Esophagus muscularis mucosa (tissue), 4 donors: Measurements from ENCODE around the gene ACTN4. TPM values are rescaled to one million over a fixed set of nuclear protein-coding genes. Genes with fewer than 3 reads are reported as not detected.

ENCODE experiments used
- DNase-seq: peaks from one replicate; pipeline ENCODE4 v3.0.0-alpha.2; 2017; ENCODE audit errors: extremely low spot score
- H3K27ac ChIP-seq, 4 donors: fragments of 200-600 bp; sonication (generic); replicated peaks in 1 of 4; 1 replicate in 3 of 4; 2 replicates in 1 of 4; pipeline ENCODE4 v1.5.1; 2016 to 2019; ENCODE audit warnings: mild to moderate bottlenecking in 1 of 4
- H3K27me3 ChIP-seq, 4 donors: fragments of 200-600 bp; sonication (generic); one replicate each; pipeline versions ENCODE4 v1.5.1 to v1.6.0; 2016 to 2019
- H3K36me3 ChIP-seq, 4 donors: fragments of 200-600 bp; sonication (generic); one replicate each; pipeline ENCODE4 v1.5.1; 2016 to 2019
- H3K4me1 ChIP-seq, 4 donors: fragments of 200-600 bp; sonication (generic); one replicate each; pipeline ENCODE4 v1.5.1; 2016 to 2019
- H3K4me3 ChIP-seq, 4 donors: fragments of 200-600 bp; sonication (generic); 1 replicate in 2 of 4; 2 replicates in 2 of 4; pipeline ENCODE4 v1.5.1; 2016 to 2019; ENCODE audit warnings: mild to moderate bottlenecking in 4 of 4, moderate library complexity in 1 of 4
- H3K9me3 ChIP-seq, 4 donors: fragments of 200-600 bp; sonication (generic); 1 replicate in 3 of 4; 2 replicates in 1 of 4; pipeline ENCODE4 v1.5.1; 2016 to 2019
- CTCF ChIP-seq, 3 experiments: fragments of 200-600 bp in 2 of 3; fragments of 450-650 bp in 1 of 3; sonication (generic) in 2 of 3; IDR thresholded peaks; one replicate each; pipeline ENCODE4 v1.5.1; 2017 to 2019; ENCODE audit warnings: antibody characterized with exemption in 3 of 3, mild to moderate bottlenecking in 2 of 3, moderate library complexity in 1 of 3
- EP300 ChIP-seq: sonication (generic); formaldehyde crosslinking; IDR thresholded peaks from one replicate; pipeline ENCODE4 v1.6.1; 2017; ENCODE audit warnings: antibody characterized with exemption
- POLR2A ChIP-seq: fragments of 450-650 bp; IDR thresholded peaks from one replicate; pipeline ENCODE4 v1.6.1; 2017; ENCODE audit warnings: antibody characterized with exemption, moderate library complexity, mild to moderate bottlenecking, low read depth
- POLR2AphosphoS5 ChIP-seq, 2 donors: sonication (generic); formaldehyde crosslinking; IDR thresholded peaks; one replicate each; pipeline ENCODE4 v1.6.1; 2017; ENCODE audit warnings: antibody characterized with exemption in 2 of 2
- WGBS: methylation state at CpG from one replicate; pipeline ENCODE4 v1.1.5; 2018; 5-methylcytosine and 5-hydroxymethylcytosine counted together
- intact Hi-C: fragments of 100-400 bp; cut with DNase I; formaldehyde crosslinking; loops from one replicate; pipeline ENCODE4 v1.15.1; 2023
- total RNA-seq, 4 donors: library from RNA; depleted of rRNA; stranded (reverse); fragments of >200 nt; gene quantifications; one replicate each; pipeline versions ENCODE4 v1.1.0 to v1.2.1, GENCODE V29; 2016

Gene ACTN4
- total RNA-seq, 4 donors from 2014 or later, result 416 to 816 (median 598) TPM

DNA sequence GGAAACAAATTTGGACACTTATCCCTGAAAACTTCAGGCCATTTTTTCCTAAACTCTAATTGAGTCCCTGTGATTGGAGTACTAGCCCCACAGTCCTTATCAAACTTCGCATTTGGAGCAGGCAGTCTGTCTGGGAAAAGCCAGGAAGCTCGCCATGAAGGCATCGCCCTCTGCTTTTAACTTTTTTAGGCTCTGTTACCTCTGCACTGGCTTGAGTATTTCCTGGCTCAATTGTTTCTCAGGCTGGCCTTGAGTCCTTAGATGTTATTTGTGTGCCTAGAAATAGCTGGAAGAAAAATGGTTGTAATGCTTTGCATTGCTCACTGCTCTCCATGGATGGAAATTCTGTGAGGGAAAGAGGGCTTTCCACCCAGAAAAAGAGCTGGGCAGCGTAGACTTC lies 24.2 kb downstream of the ACTN4 start:
- Histone ChIP-seq H3K27me3 (no peaks in the 10 kb centered on the region), H3K9me3 (no peaks in the 10 kb centered on the region), H3K4me3 (no peak overlapping the region), H3K4me1 (peaks cover 90 to 97% (median 95%) of the 10 kb centered on the region in 4 donors), H3K36me3 (no peaks in the 10 kb centered on the region), H3K27ac (peak overlapping the region; percentile 92 to 99 (median 98))
- TF ChIP-seq CTCF (IDR thresholded peaks at IDR 0.05) (no peak), POLR2AphosphoS5 (IDR thresholded peaks at IDR 0.05) (peak; percentile 9 to 49)
- WGBS, result 48% methylated on average over 4 of the region's 4 CpGs
- intact Hi-C loops, result no loop called here
- no peak for DNase-seq

DNA sequence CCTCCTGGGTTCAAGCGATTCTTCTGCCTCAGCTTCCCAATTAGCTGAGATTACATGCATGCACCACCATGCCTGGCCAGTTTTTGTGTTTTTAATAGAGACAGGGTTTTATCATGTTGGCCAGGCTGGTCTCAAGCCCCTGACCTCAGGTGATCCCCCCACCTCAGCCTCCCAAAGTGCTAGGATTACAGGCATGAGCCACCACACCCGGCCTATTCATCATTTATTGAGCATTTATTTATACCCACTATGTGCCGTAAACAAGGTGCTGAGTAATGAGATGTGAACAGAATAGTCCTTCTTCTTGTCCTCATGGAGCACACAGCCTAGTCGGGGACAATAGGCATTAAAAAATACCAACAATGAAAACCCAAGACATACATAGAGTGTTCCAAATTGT lies 25.6 kb downstream of the ACTN4 start:
- DNase-seq, result no peak
- 95% methylated on average over 4 of the region's 4 CpGs for WGBS
- Histone ChIP-seq H3K27ac (peak overlapping the region; percentile 92 to 99 (median 98)), H3K27me3 (no peaks in the 10 kb centered on the region), H3K36me3 (peaks cover 0 to 11% (median 0%) of the 10 kb centered on the region in 4 donors), H3K4me1 (peaks cover 90 to 97% (median 95%) of the 10 kb centered on the region in 4 donors), H3K9me3 (no peaks in the 10 kb centered on the region), H3K4me3 (no peak overlapping the region)
- intact Hi-C loops, result no loop called here
- TF ChIP-seq POLR2A, result no peak
- no peak for TF ChIP-seq EP300
- TF ChIP-seq POLR2AphosphoS5 (IDR thresholded peaks at IDR 0.05), result no peak
- no peak for TF ChIP-seq CTCF (IDR thresholded peaks at IDR 0.05)

- H3K9me3 ChIP-seq, result no peaks in the 10 kb centered on the region
- no peak for DNase-seq
- peak overlapping the region; percentile 87 to 98 (median 96) for H3K27ac ChIP-seq
- peaks cover 0 to 17% (median 2%) of the 10 kb centered on the region in 4 donors for H3K36me3 ChIP-seq
- no peaks in the 10 kb centered on the region for H3K27me3 ChIP-seq
- H3K4me3 ChIP-seq, result peak overlapping the region in 2 of 4 donors; percentile 6 to 21
- peaks cover 88 to 97% (median 95%) of the 10 kb centered on the region in 4 donors for H3K4me1 ChIP-seq
- WGBS, result 57% methylated on average over 16 of the region's 16 CpGs
- no peak for TF ChIP-seq POLR2A
- TF ChIP-seq CTCF (IDR thresholded peaks at IDR 0.05), result no peak
- TF ChIP-seq POLR2AphosphoS5 (IDR thresholded peaks at IDR 0.05), result peak; percentile 75 to 87
- peak; percentile 7 for TF ChIP-seq EP300
- intact Hi-C loops, result no loop called here
These were observed 27.1 kb downstream of the ACTN4 start for GRCh38 chr19:38674388-38675171.

DNA sequence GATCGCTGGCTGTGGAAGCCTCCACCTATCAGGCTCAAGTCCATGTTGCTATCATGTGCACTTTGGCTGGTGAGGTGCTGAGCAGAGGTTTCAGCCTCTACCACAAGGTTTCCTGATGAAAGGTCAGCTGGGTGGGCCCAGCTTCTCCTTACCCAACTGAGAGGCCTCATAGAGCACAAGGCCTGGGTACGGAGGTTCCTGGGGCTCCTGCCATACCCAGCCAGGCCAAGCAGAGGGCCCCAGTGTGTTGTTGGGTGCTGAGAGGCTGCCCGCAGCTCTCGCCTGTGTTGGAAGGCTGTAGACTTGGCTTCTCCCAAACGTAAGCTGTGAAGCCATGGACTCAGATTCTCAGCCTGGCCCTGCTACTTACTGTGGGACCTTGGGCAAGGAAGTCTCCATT lies 28.2 kb downstream of the ACTN4 start:
- Histone ChIP-seq H3K9me3 (no peaks in the 10 kb centered on the region), H3K4me1 (peaks cover 88 to 97% (median 95%) of the 10 kb centered on the region in 4 donors), H3K27ac (peak overlapping the region; percentile 87 to 98 (median 96)), H3K27me3 (no peaks in the 10 kb centered on the region), H3K4me3 (no peak overlapping the region), H3K36me3 (peaks cover 0 to 18% (median 2%) of the 10 kb centered on the region in 4 donors)
- no peak for DNase-seq
- intact Hi-C loops, result no loop called here
- 58% methylated on average over 2 of the region's 5 CpGs for WGBS
- no peak for TF ChIP-seq POLR2A
- peak in 1 of 2 donors; percentile 5 for TF ChIP-seq POLR2AphosphoS5 (IDR thresholded peaks at IDR 0.05)

DNA sequence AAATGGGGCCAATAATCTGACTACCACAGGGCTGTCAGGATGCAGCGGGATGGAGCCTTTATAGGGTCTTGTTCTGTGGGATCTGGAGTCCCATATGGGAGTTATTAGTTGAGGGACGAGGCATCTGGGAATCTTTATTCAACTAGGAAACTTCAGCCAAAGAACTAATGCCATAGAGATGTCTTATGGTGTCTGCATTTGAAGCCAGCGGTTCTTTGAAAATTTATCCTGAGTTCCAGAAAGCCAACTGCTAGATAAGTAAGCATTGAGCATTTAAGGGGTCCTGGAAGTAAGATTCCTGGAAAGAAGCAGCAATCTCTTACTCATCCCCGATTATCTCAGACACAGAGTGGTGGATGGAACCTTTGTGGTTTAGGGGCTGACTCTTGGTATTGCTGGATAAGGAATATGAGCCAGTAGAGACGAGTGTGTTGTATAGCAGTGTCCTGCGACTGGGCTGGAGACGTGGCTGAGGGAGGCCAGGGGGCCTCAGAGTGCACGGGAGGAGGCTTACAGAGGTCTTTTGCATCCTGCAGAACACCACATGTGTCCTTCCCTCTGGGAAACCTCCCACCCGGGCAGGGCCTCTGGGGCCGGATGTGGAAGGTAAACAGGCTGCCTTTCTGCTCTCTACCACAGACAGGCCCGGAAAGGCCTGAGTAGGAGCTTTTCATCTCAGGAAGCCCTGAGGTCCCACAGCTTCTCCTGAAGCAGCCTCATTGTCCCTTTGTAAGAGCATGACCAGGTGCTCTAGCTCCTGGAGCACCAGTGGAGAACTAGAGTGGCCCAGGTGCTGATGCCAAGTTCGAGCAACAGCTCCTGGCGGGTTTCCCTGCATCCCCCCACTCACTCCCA lies 28.8 kb downstream of the ACTN4 start:
- TF ChIP-seq POLR2AphosphoS5 (IDR thresholded peaks at IDR 0.05) (peak in 1 of 2 donors; percentile 49), POLR2A (no peak)
- no peak for DNase-seq
- H3K4me3 ChIP-seq, result peak overlapping the region in 1 of 4 donors; percentile 7
- H3K27me3 ChIP-seq, result no peaks in the 10 kb centered on the region
- intact Hi-C loops, result no loop called here
- peaks cover 89 to 97% (median 95%) of the 10 kb centered on the region in 4 donors for H3K4me1 ChIP-seq
- WGBS, result 48% methylated on average over 7 of the region's 13 CpGs
- H3K27ac ChIP-seq, result peak overlapping the region; percentile 87 to 98 (median 96)
- no peaks in the 10 kb centered on the region for H3K9me3 ChIP-seq
- H3K36me3 ChIP-seq, result peaks cover 0 to 18% (median 2%) of the 10 kb centered on the region in 4 donors
